ENCODE data around the gene TMEM170B. TPM values are rescaled to one million over a fixed set of nuclear protein-coding genes. Genes with fewer than 3 reads are reported as not detected.

The TMEM170B gene
- total RNA-seq, 1 donor from 2014 or later = 19.7 TPM

- H3K9me3 Mint-ChIP-seq = peaks cover 11% of the 10 kb centered on the region
- no peaks in the 10 kb centered on the region for H3K79me2 ChIP-seq (ENCODE audit: low read depth)
- H3K27ac ChIP-seq = no peak overlapping the region
Observed at GRCh38 chr6:11626356-11626755, 88.8 kb downstream of the TMEM170B start.

GRCh38 chr6:11628562-11628961, 91.0 kb downstream of the TMEM170B start:
- Histone ChIP-seq H3K4me3 (no peak overlapping the region), H3K27ac (no peak overlapping the region), H3K4me1 (peaks cover 14% of the 10 kb centered on the region), H3K79me2 (ENCODE audit: low read depth) (no peaks in the 10 kb centered on the region), H3K4me2 (no peak overlapping the region), H3K27me3 (no peaks in the 10 kb centered on the region), H4K20me1 (ENCODE audit: low read depth) (no peaks in the 10 kb centered on the region), H3F3A (ENCODE audit: low read depth) (peaks cover 7% of the 10 kb centered on the region), H3K9ac (no peak overlapping the region), H3K9me3 (ENCODE audit: low read depth) (no peaks in the 10 kb centered on the region), H2AFZ (replicated peaks) (no peak overlapping the region), H3K36me3 (no peaks in the 10 kb centered on the region)
- H3K27ac Mint-ChIP-seq = no peak overlapping the region
- H3K4me3 Mint-ChIP-seq = no peak overlapping the region
- peaks cover 23% of the 10 kb centered on the region for H3K4me1 Mint-ChIP-seq
- peaks cover 11% of the 10 kb centered on the region for H3K9me3 Mint-ChIP-seq
- DNase-seq (ENCODE audit: low spot score) = no peak
- H3K27me3 Mint-ChIP-seq (ENCODE audit: insufficient read depth, low read depth) = peaks cover 3% of the 10 kb centered on the region
- no peaks in the 10 kb centered on the region for H3K36me3 Mint-ChIP-seq
- TF ChIP-seq CTCF (IDR thresholded peaks at IDR 0.05) (no peak), EZH2phosphoT487 (IDR thresholded peaks at IDR 0.05) (no peak), EZH2 (IDR thresholded peaks at IDR 0.05) (no peak)

More at GRCh38 chr6:11626356-11626755, 88.8 kb downstream of the TMEM170B start:
- Histone ChIP-seq H2AFZ (replicated peaks) (no peak overlapping the region), H3K4me1 (peaks cover 15% of the 10 kb centered on the region), H3F3A (ENCODE audit: low read depth) (no peaks in the 10 kb centered on the region), H3K36me3 (no peaks in the 10 kb centered on the region), H4K20me1 (ENCODE audit: low read depth) (no peaks in the 10 kb centered on the region), H3K9me3 (ENCODE audit: low read depth) (no peaks in the 10 kb centered on the region), H3K27me3 (no peaks in the 10 kb centered on the region), H3K9ac (no peak overlapping the region), H3K4me2 (no peak overlapping the region), H3K4me3 (no peak overlapping the region)
- Mint-ChIP-seq H3K4me3 (no peak overlapping the region), H3K27ac (no peak overlapping the region), H3K27me3 (ENCODE audit: insufficient read depth, low read depth) (peaks cover 7% of the 10 kb centered on the region), H3K4me1 (peaks cover 19% of the 10 kb centered on the region), H3K36me3 (no peaks in the 10 kb centered on the region)
- DNase-seq (ENCODE audit: low spot score) = no peak
- TF ChIP-seq EZH2phosphoT487 (IDR thresholded peaks at IDR 0.05) = no peak
- no peak for TF ChIP-seq EZH2 (IDR thresholded peaks at IDR 0.05)
- no peak for TF ChIP-seq CTCF (IDR thresholded peaks at IDR 0.05)

- Histone ChIP-seq H2AFZ (replicated peaks) (no peak overlapping the region), H3K27ac (no peak overlapping the region), H3F3A (ENCODE audit: low read depth) (peaks cover 7% of the 10 kb centered on the region), H3K9me3 (ENCODE audit: low read depth) (no peaks in the 10 kb centered on the region), H3K4me2 (no peak overlapping the region), H3K27me3 (no peaks in the 10 kb centered on the region), H3K9ac (no peak overlapping the region), H3K4me1 (peaks cover 20% of the 10 kb centered on the region), H3K4me3 (no peak overlapping the region), H3K79me2 (ENCODE audit: low read depth) (no peaks in the 10 kb centered on the region), H4K20me1 (ENCODE audit: low read depth) (no peaks in the 10 kb centered on the region), H3K36me3 (no peaks in the 10 kb centered on the region)
- Mint-ChIP-seq H3K4me3 (no peak overlapping the region), H3K4me1 (peaks cover 26% of the 10 kb centered on the region), H3K36me3 (no peaks in the 10 kb centered on the region), H3K27me3 (ENCODE audit: insufficient read depth, low read depth) (peaks cover 5% of the 10 kb centered on the region), H3K27ac (peak overlapping the region; percentile 29), H3K9me3 (peaks cover 4% of the 10 kb centered on the region)
- TF ChIP-seq EZH2phosphoT487 (IDR thresholded peaks at IDR 0.05) (no peak), EZH2 (IDR thresholded peaks at IDR 0.05) (no peak), CTCF (IDR thresholded peaks at IDR 0.05) (no peak)
- DNase-seq (ENCODE audit: low spot score) = no peak
Observed at GRCh38 chr6:11631008-11631407, 93.5 kb downstream of the TMEM170B start.

Measured in neural progenitor cell (in vitro differentiated cells).